Neural cell (in vitro differentiated cells): ENCODE results near the gene PRMT2. TPM values are rescaled to one million over a fixed set of nuclear protein-coding genes. Genes with fewer than 3 reads are reported as not detected.
"Not testable (repeated sequence)": the region's sequence is repeated elsewhere in the genome, so short reads cannot be mapped to it uniquely, and the experiment has no call there.

Source experiments
- H2AFZ ChIP-seq: fragments of 200-600, 300-800 bp; sonication (generic), shearing (Covaris generic); 2 replicates; pipeline ENCODE4 v1.6.0; 2014; ENCODE audit warnings: low read depth, mild to moderate bottlenecking, antibody characterized with exemption, low read length, moderate library complexity
- H3F3A ChIP-seq: fragments of 200-600 bp; shearing (Covaris generic); 2 replicates; pipeline ENCODE4 v1.6.1; 2016; ENCODE audit warnings: mild to moderate bottlenecking, moderate library complexity, mixed read lengths, antibody characterized with exemption, low read length; ENCODE audit not compliant: insufficient read depth, poor library complexity, severe bottlenecking
- H3K27ac ChIP-seq: fragments of 200-600, 300-800 bp; sonication (generic), shearing (Covaris generic); 2 replicates; pipeline ENCODE4 v1.5.1; 2014; ENCODE audit warnings: mild to moderate bottlenecking, low read length, moderate library complexity
- H3K27me3 ChIP-seq: fragments of 300-800, 200-600 bp; sonication (generic), shearing (Covaris generic); 2 replicates; pipeline ENCODE4 v1.6.0; 2014; ENCODE audit warnings: mild to moderate bottlenecking, low read depth, low read length, moderate library complexity; ENCODE audit not compliant: insufficient read depth
- H3K36me3 ChIP-seq: fragments of 300-800, 200-600 bp; sonication (generic), shearing (Covaris generic); 2 replicates; pipeline ENCODE4 v1.5.1; 2014; ENCODE audit warnings: mild to moderate bottlenecking, antibody characterized with exemption, low read length, moderate library complexity; ENCODE audit not compliant: insufficient read depth
- H3K4me2 ChIP-seq: fragments of 300-800, 200-600 bp; sonication (generic), shearing (Covaris generic); 2 replicates; pipeline ENCODE4 v1.6.0; 2014; ENCODE audit warnings: mild to moderate bottlenecking, low read length
- H3K4me3 ChIP-seq: fragments of 300-800, 200-600 bp; sonication (generic), shearing (Covaris generic); 2 replicates; pipeline ENCODE4 v1.5.1; 2014; ENCODE audit warnings: mild to moderate bottlenecking, low read length, moderate library complexity
- H3K79me2 ChIP-seq: fragments of 200-600 bp; shearing (Covaris generic); replicated peaks from 2 replicates; pipeline ENCODE4 v1.6.0; 2014; ENCODE audit warnings: mild to moderate bottlenecking, low read length, moderate library complexity; ENCODE audit not compliant: insufficient read depth
- H3K9ac ChIP-seq: fragments of 300-800, 200-600 bp; sonication (generic), shearing (Covaris generic); 2 replicates; pipeline ENCODE4 v1.6.1; 2016; ENCODE audit warnings: mild to moderate bottlenecking, low read length, mixed read lengths
- H3K9me2 ChIP-seq: fragments of 200-600 bp; shearing (Covaris generic); 2 replicates; pipeline ENCODE4 v1.6.1; 2016; ENCODE audit warnings: mild to moderate bottlenecking, low read length, mixed read lengths; ENCODE audit not compliant: insufficient read depth
- H3K9me3 ChIP-seq: fragments of 200-600, 300-800 bp; sonication (generic), shearing (Covaris generic); 2 replicates; pipeline ENCODE4 v1.6.1; 2016; ENCODE audit warnings: mild to moderate bottlenecking, mixed run types, low read length, moderate library complexity, mixed read lengths
- H4K20me1 ChIP-seq: fragments of 200-600 bp; shearing (Covaris generic); 2 replicates; pipeline ENCODE4 v1.6.1; 2016; ENCODE audit warnings: mild to moderate bottlenecking, mixed run types; ENCODE audit not compliant: insufficient read depth
- EP300 ChIP-seq: fragments of 450-650 bp; conservative IDR thresholded peaks from 2 replicates; pipeline ENCODE4 v1.6.1; 2014; ENCODE audit warnings: antibody characterized with exemption, mild to moderate bottlenecking, moderate library complexity; ENCODE audit not compliant: poor library complexity, severe bottlenecking
- EZH2 ChIP-seq: fragments of 200-600, 300-800 bp; shearing (Covaris generic), sonication (generic); IDR thresholded peaks from 2 replicates; pipeline ENCODE4 v1.6.1; 2014; ENCODE audit warnings: antibody characterized with exemption, low read length, borderline replicate concordance, mild to moderate bottlenecking; ENCODE audit not compliant: insufficient read depth, poor library complexity, severe bottlenecking
- MXI1 ChIP-seq: fragments of 450-650 bp; conservative IDR thresholded peaks from 2 replicates; pipeline ENCODE4 v1.6.1; 2014; ENCODE audit warnings: antibody characterized with exemption, mild to moderate bottlenecking; ENCODE audit not compliant: poor library complexity, severe bottlenecking
- POLR2AphosphoS5 ChIP-seq: IDR thresholded peaks from 2 replicates; pipeline ENCODE4 v1.6.1; 2012
- RAD21 ChIP-seq: fragments of 450-650 bp; conservative IDR thresholded peaks from 2 replicates; pipeline ENCODE4 v1.6.1; 2014; ENCODE audit warnings: antibody characterized with exemption, mild to moderate bottlenecking, moderate library complexity
- SMC3 ChIP-seq: fragments of 450-650 bp; conservative IDR thresholded peaks from 2 replicates; pipeline ENCODE4 v1.6.1; 2014; ENCODE audit warnings: antibody characterized with exemption, mild to moderate bottlenecking, moderate library complexity; ENCODE audit not compliant: poor library complexity
- TAF1 ChIP-seq: IDR thresholded peaks from 2 replicates; pipeline ENCODE4 v1.6.1; 2012; ENCODE audit warnings: low read depth
- polyA plus RNA-seq: library from polyadenylated mRNA; depleted of rRNA; stranded (reverse); fragments of >200 nt; gene quantifications from 2 replicates; pipeline ENCODE4 v1.2.3, GENCODE V29; 2014
- TF ChIP-seq, protein P1 (sequence below): IDR thresholded peaks from 2 replicates; pipeline ENCODE4 v1.6.1; 2012; ENCODE audit warnings: borderline replicate concordance
- TF ChIP-seq, protein P2 (sequence below): fragments of 450-650 bp; IDR thresholded peaks from 2 replicates; pipeline ENCODE4 v1.5.1; 2014; ENCODE audit warnings: antibody characterized with exemption, mild to moderate bottlenecking, moderate library complexity; ENCODE audit not compliant: poor library complexity, severe bottlenecking

The PRMT2 gene
- polyA plus RNA-seq, 1 donor from 2014 or later = 313 TPM

DNA sequence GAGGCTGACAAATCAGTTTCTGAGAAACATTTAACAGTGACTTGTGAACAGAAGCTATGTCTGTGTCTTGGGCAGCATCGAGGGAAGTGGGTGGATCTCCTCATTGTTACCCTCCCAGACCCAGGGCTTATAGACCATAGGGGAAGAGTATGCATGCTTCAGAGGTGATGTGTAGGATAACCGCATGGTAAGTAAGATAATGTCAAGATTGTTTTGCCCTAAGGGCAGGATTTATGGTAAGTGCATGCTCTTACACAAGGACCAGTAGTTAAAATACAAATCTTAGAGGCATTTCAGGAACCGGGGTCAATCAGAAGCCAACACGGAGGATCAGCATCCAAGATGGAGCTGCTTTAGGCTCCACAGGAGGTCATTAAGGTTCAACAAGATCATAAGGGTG, 7.7 kb upstream of the PRMT2 start:
- H4K20me1 ChIP-seq = no peaks in the 10 kb centered on the region
- H3K4me3 ChIP-seq = no peak overlapping the region
- H3F3A ChIP-seq = no peaks in the 10 kb centered on the region
- no peak for TF ChIP-seq POLR2AphosphoS5
- TF ChIP-seq EZH2 = no peak
- TF ChIP-seq SMC3 = no peak
- no peak for TF ChIP-seq RAD21
- no peak for TF ChIP-seq TAF1
- no peak for TF ChIP-seq MXI1
- no peak for TF ChIP-seq EP300
- TF ChIP-seq, protein P1, sequence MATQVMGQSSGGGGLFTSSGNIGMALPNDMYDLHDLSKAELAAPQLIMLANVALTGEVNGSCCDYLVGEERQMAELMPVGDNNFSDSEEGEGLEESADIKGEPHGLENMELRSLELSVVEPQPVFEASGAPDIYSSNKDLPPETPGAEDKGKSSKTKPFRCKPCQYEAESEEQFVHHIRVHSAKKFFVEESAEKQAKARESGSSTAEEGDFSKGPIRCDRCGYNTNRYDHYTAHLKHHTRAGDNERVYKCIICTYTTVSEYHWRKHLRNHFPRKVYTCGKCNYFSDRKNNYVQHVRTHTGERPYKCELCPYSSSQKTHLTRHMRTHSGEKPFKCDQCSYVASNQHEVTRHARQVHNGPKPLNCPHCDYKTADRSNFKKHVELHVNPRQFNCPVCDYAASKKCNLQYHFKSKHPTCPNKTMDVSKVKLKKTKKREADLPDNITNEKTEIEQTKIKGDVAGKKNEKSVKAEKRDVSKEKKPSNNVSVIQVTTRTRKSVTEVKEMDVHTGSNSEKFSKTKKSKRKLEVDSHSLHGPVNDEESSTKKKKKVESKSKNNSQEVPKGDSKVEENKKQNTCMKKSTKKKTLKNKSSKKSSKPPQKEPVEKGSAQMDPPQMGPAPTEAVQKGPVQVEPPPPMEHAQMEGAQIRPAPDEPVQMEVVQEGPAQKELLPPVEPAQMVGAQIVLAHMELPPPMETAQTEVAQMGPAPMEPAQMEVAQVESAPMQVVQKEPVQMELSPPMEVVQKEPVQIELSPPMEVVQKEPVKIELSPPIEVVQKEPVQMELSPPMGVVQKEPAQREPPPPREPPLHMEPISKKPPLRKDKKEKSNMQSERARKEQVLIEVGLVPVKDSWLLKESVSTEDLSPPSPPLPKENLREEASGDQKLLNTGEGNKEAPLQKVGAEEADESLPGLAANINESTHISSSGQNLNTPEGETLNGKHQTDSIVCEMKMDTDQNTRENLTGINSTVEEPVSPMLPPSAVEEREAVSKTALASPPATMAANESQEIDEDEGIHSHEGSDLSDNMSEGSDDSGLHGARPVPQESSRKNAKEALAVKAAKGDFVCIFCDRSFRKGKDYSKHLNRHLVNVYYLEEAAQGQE = no peak
- no peaks in the 10 kb centered on the region for H3K36me3 ChIP-seq
- no peaks in the 10 kb centered on the region for H3K27me3 ChIP-seq
- H3K79me2 ChIP-seq = no peaks in the 10 kb centered on the region
- H3K9me3 ChIP-seq = peaks cover 14% of the 10 kb centered on the region
- no peak overlapping the region for H3K9ac ChIP-seq
- no peak overlapping the region for H3K4me2 ChIP-seq
- no peak overlapping the region for H3K27ac ChIP-seq
- no peak overlapping the region for H2AFZ ChIP-seq
- H3K9me2 ChIP-seq = no peaks in the 10 kb centered on the region

DNA sequence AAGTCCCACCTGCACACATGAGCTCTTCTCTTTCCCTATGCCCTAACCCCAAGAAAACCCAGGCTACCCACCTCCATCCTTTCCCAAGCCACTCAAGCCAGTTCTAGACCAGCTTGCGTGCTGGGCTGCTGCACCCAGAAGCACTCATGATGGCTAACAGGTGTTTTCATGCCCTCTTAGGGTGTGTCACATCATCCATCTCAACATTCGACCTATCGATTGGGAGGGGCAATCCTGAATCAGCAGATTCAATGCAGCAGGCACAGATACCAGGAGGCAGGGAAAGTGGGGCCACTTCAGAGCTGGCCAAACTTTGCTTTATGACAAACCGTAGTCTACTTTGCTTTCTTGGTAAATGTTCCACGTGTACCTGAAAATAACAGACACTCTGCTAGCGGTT, 6.6 kb upstream of the PRMT2 start:
- no peaks in the 10 kb centered on the region for H3F3A ChIP-seq
- H3K36me3 ChIP-seq = no peaks in the 10 kb centered on the region
- peaks cover 14% of the 10 kb centered on the region for H3K9me3 ChIP-seq
- no peak overlapping the region for H2AFZ ChIP-seq
- no peaks in the 10 kb centered on the region for H3K79me2 ChIP-seq
- H3K4me3 ChIP-seq = no peak overlapping the region
- H3K4me2 ChIP-seq = no peak overlapping the region
- no peaks in the 10 kb centered on the region for H3K27me3 ChIP-seq
- no peaks in the 10 kb centered on the region for H4K20me1 ChIP-seq
- no peak overlapping the region for H3K27ac ChIP-seq
- no peaks in the 10 kb centered on the region for H3K9me2 ChIP-seq
- H3K9ac ChIP-seq = no peak overlapping the region
- TF ChIP-seq EZH2 (no peak), TAF1 (no peak), SMC3 (no peak), POLR2AphosphoS5 (no peak), EP300 (no peak), MXI1 (no peak), RAD21 (no peak)
- TF ChIP-seq, protein P2, sequence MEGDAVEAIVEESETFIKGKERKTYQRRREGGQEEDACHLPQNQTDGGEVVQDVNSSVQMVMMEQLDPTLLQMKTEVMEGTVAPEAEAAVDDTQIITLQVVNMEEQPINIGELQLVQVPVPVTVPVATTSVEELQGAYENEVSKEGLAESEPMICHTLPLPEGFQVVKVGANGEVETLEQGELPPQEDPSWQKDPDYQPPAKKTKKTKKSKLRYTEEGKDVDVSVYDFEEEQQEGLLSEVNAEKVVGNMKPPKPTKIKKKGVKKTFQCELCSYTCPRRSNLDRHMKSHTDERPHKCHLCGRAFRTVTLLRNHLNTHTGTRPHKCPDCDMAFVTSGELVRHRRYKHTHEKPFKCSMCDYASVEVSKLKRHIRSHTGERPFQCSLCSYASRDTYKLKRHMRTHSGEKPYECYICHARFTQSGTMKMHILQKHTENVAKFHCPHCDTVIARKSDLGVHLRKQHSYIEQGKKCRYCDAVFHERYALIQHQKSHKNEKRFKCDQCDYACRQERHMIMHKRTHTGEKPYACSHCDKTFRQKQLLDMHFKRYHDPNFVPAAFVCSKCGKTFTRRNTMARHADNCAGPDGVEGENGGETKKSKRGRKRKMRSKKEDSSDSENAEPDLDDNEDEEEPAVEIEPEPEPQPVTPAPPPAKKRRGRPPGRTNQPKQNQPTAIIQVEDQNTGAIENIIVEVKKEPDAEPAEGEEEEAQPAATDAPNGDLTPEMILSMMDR = no peak
- TF ChIP-seq, protein P1 = no peak

DNA sequence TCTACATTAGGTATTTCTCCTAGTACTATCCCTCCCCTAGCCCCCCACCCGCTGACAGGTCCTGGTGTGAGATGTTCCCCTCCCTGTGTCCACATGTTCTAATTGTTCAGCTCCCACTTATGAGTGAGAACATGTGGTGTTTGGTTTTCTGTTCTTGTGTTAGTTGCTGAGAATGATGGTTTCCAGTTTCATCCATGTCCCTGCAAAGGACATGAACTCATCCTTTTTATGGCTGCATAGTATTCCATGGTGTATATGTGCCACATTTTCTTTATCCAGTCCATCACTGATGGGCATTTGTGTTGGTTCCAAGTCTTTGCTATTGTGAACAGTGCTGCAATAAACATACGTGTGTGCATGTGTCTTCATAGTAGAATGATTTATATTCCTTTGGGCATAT, 4.6 kb upstream of the PRMT2 start:
- not testable (repeated sequence) for H3K9me3 ChIP-seq, H3K36me3 ChIP-seq, H3K4me3 ChIP-seq, H3K9ac ChIP-seq, H3K27ac ChIP-seq, H3K27me3 ChIP-seq, H3K79me2 ChIP-seq, H3F3A ChIP-seq, H3K9me2 ChIP-seq, H4K20me1 ChIP-seq, H2AFZ ChIP-seq, H3K4me2 ChIP-seq
